Endothelial cell of umbilical vein (primary cell): ENCODE data around the gene CTNNA2. TPM values are rescaled to one million over a fixed set of nuclear protein-coding genes. Genes with fewer than 3 reads are reported as not detected.

Experiments used
- BruUV-seq: library from RNA; stranded (reverse); fragments of 400-500 nt; replicated peaks from 2 replicates; lab custom pipeline; 2021; lab: Mats Ljungman, UMichigan
- CTCF ChIA-PET: fragments of 300-600, 350-600 bp; sonication (Branson Sonifier 250); formaldehyde crosslinking; loops from one replicate; lab custom pipeline; 2021; ENCODE audit warnings: antibody characterized with exemption, inconsistent platforms; lab: Charles Lee
- POLR2A ChIA-PET: fragments of 300-600, 350-600 bp; sonication (Branson Sonifier 250); formaldehyde crosslinking; loops from one replicate; lab custom pipeline; 2021; ENCODE audit warnings: antibody characterized with exemption, inconsistent platforms; lab: Charles Lee
- DNase-seq: peaks from one replicate; pipeline ENCODE4 v3.0.0-alpha.2; 2011; ENCODE audit warnings: low read depth, low spot score
- FAIRE-seq: peaks from 2 replicates; lab custom pipeline; 2011; peaks lifted over from hg19 to GRCh38; lab: Jason Lieb, UNC
- H2AFZ ChIP-seq: 2 replicates; pipeline ENCODE4 v1.6.0; 2012; ENCODE audit warnings: low read depth, low read length, control low read depth, inconsistent platforms
- H3K27ac ChIP-seq: 2 replicates; pipeline ENCODE4 v1.5.1; 2011; ENCODE audit warnings: low read depth, mild to moderate bottlenecking, control low read depth, low read length, moderate library complexity; ENCODE audit not compliant: insufficient read depth
- H3K27me3 ChIP-seq, 2 experiments: 2 replicates each; pipeline versions ENCODE4 v1.6.0 to v1.6.1; 2011; ENCODE audit warnings: low read length in 2 of 2, mixed read lengths in 1 of 2; ENCODE audit not compliant: control insufficient read depth in 2 of 2, insufficient read depth in 2 of 2
- H3K36me3 ChIP-seq, 2 experiments: 2 replicates in 1 of 2; 3 replicates in 1 of 2; pipeline ENCODE4 v1.5.1; 2011; ENCODE audit warnings: low read length in 2 of 2, mild to moderate bottlenecking in 1 of 2, moderate library complexity in 1 of 2; ENCODE audit not compliant: control insufficient read depth in 2 of 2, insufficient read depth in 2 of 2; ENCODE audit errors: extremely low read depth in 1 of 2
- H3K4me1 ChIP-seq: 3 replicates; pipeline ENCODE4 v1.5.1; 2011; ENCODE audit warnings: mild to moderate bottlenecking, low read length; ENCODE audit not compliant: control insufficient read depth, insufficient read depth; ENCODE audit errors: extremely low read depth
- H3K4me2 ChIP-seq: 2 replicates; pipeline ENCODE4 v1.6.1; 2011; ENCODE audit warnings: low read length, control low read depth, mixed read lengths; ENCODE audit not compliant: insufficient read depth
- H3K4me3 ChIP-seq, 3 experiments: fragments of 200-600 bp in 1 of 3; sonication (generic), shearing (Covaris generic) in 1 of 3; replicated peaks in 1 of 3; 2 replicates each; pipeline ENCODE4 v1.5.1; 2011 to 2016; ENCODE audit warnings: control low read depth in 3 of 3, low read length in 3 of 3, mild to moderate bottlenecking in 2 of 3, inconsistent platforms in 1 of 3, low read depth in 1 of 3, moderate library complexity in 1 of 3; ENCODE audit not compliant: insufficient read depth in 1 of 3
- H3K79me2 ChIP-seq: 2 replicates; pipeline ENCODE4 v1.6.0; 2012; ENCODE audit warnings: low read length, inconsistent platforms; ENCODE audit not compliant: control insufficient read depth, insufficient read depth
- H3K9ac ChIP-seq: replicated peaks from 2 replicates; pipeline ENCODE3; 2011; ENCODE audit warnings: low read length, control low read depth; ENCODE audit not compliant: insufficient read depth; ENCODE audit errors: extremely low read depth
- H3K9me1 ChIP-seq: replicated peaks from 3 replicates; pipeline ENCODE4 v1.6.0; 2011; ENCODE audit warnings: mild to moderate bottlenecking, low read length; ENCODE audit not compliant: control insufficient read depth, insufficient read depth; ENCODE audit errors: extremely low read depth
- H3K9me3 ChIP-seq: replicated peaks from 2 replicates; pipeline ENCODE4 v1.5.1; 2012; ENCODE audit warnings: low read length, inconsistent platforms; ENCODE audit not compliant: control insufficient read depth, insufficient read depth
- H4K20me1 ChIP-seq: replicated peaks from 2 replicates; pipeline ENCODE3; 2011; ENCODE audit warnings: mild to moderate bottlenecking, low read length; ENCODE audit not compliant: control insufficient read depth, insufficient read depth; ENCODE audit errors: extremely low read depth
- EZH2 ChIP-seq: IDR thresholded peaks from 2 replicates; pipeline ENCODE4 v1.6.1; 2012; ENCODE audit warnings: borderline replicate concordance, low read depth, mild to moderate bottlenecking, moderate library complexity, low read length, inconsistent platforms; ENCODE audit not compliant: severe bottlenecking
- FOS ChIP-seq: IDR thresholded peaks from 2 replicates; pipeline ENCODE4 v1.6.1; 2011; ENCODE audit warnings: mild to moderate bottlenecking, low read length, moderate library complexity, borderline replicate concordance; ENCODE audit not compliant: insufficient read depth
- GATA2 ChIP-seq: IDR thresholded peaks from 2 replicates; pipeline ENCODE4 v1.7.0; 2011; ENCODE audit warnings: low read depth, mild to moderate bottlenecking, moderate library complexity, mixed read lengths, low read length; ENCODE audit not compliant: insufficient read length, insufficient read depth
- JUN ChIP-seq: IDR thresholded peaks from 2 replicates; pipeline ENCODE4 v1.6.1; 2011; ENCODE audit warnings: borderline replicate concordance, low read depth; ENCODE audit not compliant: insufficient read length, insufficient read depth
- MYC ChIP-seq: IDR thresholded peaks from one replicate; pipeline ENCODE4 v1.6.1; 2011; ENCODE audit warnings: mild to moderate bottlenecking, low read depth, low read length
- POLR2A ChIP-seq: IDR thresholded peaks from 2 replicates; pipeline ENCODE4 v1.6.1; 2012; ENCODE audit warnings: low read depth, mild to moderate bottlenecking, control low read depth, low read length
- POLR2AphosphoS5 ChIP-seq: IDR thresholded peaks from 2 replicates; pipeline ENCODE4 v1.6.1; 2012; ENCODE audit warnings: low read depth, mild to moderate bottlenecking, control low read depth, low read length, moderate library complexity; ENCODE audit not compliant: insufficient read depth
- dilution Hi-C: fragments of 300-500 bp; cut with MboI; formaldehyde crosslinking; loops from one replicate; pipeline ENCODE4 v1.15.0; 2019; ENCODE audit warnings: low sequenced_read_pairs; ENCODE audit not compliant: extremely low pct_ligation_motif_present
- intact Hi-C: fragments of 100-400 bp; cut with micrococcal nuclease; formaldehyde crosslinking; loops from one replicate; pipeline ENCODE4 v1.10.0; 2022
- polyA plus RNA-seq, 4 experiments: library from polyadenylated mRNA; depleted of rRNA in 3 of 4; stranded (reverse) in 3 of 4; unstranded in 1 of 4; fragments of >200 nt; gene quantifications; 2 replicates each; pipeline versions ENCODE4 v1.2.1 to v1.2.3, GENCODE V29; 2011 to 2012; ENCODE audit warnings: missing spikeins in 1 of 4
- total RNA-seq: library from RNA; stranded (reverse); gene quantifications from 2 replicates; pipeline ENCODE4 v1.2.3, GENCODE V29; 2021
- TF ChIP-seq, protein P1 (sequence below), 2 donors: IDR thresholded peaks; 1 replicate in 1 of 2; 2 replicates in 1 of 2; pipeline ENCODE4 v1.5.1; 2011; ENCODE audit warnings: low read length in 2 of 2, mild to moderate bottlenecking in 2 of 2, moderate library complexity in 2 of 2, control low read depth in 1 of 2, inconsistent platforms in 1 of 2, low read depth in 1 of 2; ENCODE audit not compliant: insufficient read depth in 1 of 2; ENCODE audit errors: extremely low read depth in 1 of 2
- TF ChIP-seq, protein P2 (sequence below): IDR thresholded peaks from 2 replicates; pipeline ENCODE4 v1.6.1; 2011; ENCODE audit not compliant: insufficient read depth, insufficient read length

CTNNA2 gene
- total and polyA plus RNA-seq, 2 donors (not counting 3 experiments of a cell fraction or from before 2014, with no cell fraction given), result not detected

DNA sequence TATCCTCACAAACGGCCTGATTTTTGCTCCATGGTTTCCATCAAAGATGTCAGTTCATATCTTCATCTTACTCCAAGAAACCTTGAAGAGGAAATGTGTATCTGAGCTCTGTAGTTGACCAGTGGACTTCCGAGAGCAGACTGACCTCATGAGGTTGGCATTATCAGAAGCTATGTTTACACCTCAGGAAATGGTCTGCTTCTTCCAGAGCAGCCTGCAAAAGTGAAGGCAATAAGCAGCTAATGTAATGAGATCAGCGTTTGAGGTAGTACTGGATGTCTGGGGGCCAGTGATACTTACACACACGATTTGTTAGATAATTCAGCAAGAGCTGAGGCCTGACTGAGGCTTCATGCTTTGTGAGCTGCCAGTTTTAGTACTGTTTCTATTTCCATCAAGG is 602.0 kb downstream of the CTNNA2 start:
- H3K4me3 ChIP-seq, result no peak overlapping the region
- no peak overlapping the region for H2AFZ ChIP-seq
- TF ChIP-seq, protein P1, sequence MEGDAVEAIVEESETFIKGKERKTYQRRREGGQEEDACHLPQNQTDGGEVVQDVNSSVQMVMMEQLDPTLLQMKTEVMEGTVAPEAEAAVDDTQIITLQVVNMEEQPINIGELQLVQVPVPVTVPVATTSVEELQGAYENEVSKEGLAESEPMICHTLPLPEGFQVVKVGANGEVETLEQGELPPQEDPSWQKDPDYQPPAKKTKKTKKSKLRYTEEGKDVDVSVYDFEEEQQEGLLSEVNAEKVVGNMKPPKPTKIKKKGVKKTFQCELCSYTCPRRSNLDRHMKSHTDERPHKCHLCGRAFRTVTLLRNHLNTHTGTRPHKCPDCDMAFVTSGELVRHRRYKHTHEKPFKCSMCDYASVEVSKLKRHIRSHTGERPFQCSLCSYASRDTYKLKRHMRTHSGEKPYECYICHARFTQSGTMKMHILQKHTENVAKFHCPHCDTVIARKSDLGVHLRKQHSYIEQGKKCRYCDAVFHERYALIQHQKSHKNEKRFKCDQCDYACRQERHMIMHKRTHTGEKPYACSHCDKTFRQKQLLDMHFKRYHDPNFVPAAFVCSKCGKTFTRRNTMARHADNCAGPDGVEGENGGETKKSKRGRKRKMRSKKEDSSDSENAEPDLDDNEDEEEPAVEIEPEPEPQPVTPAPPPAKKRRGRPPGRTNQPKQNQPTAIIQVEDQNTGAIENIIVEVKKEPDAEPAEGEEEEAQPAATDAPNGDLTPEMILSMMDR (IDR thresholded peaks at IDR 0.05; ENCODE audit: extremely low read depth in 1 of 2, insufficient read depth in 1 of 2, low read depth in 1 of 2, low read length in 2 of 2), result no peak
- TF ChIP-seq EZH2, result no peak
- TF ChIP-seq GATA2, result no peak
- TF ChIP-seq POLR2AphosphoS5, result no peak
- TF ChIP-seq MYC, result no peak
- no peak for TF ChIP-seq JUN
- TF ChIP-seq FOS, result no peak
- TF ChIP-seq, protein P2, sequence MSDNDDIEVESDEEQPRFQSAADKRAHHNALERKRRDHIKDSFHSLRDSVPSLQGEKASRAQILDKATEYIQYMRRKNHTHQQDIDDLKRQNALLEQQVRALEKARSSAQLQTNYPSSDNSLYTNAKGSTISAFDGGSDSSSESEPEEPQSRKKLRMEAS, result no peak
- TF ChIP-seq POLR2A, result no peak
- H3K9me3 ChIP-seq, result peaks cover 3% of the 10 kb centered on the region
- intact Hi-C loops, result no loop called here
- no peak overlapping the region for H3K9ac ChIP-seq
- no TSS peak for BruUV-seq
- DNase-seq (no peak), FAIRE-seq (no peak)
- H3K36me3 ChIP-seq, result no peaks in the 10 kb centered on the region
- H3K4me2 ChIP-seq, result no peak overlapping the region
- no peaks in the 10 kb centered on the region for H3K9me1 ChIP-seq
- H3K4me1 ChIP-seq, result no peaks in the 10 kb centered on the region
- no peaks in the 10 kb centered on the region for H4K20me1 ChIP-seq
- ChIA-PET CTCF (no interaction called here), POLR2A (no interaction called here)
- H3K79me2 ChIP-seq, result no peaks in the 10 kb centered on the region
- dilution Hi-C loops, result no loop called here
- no peak overlapping the region for H3K27ac ChIP-seq
- H3K27me3 ChIP-seq, result no peaks in the 10 kb centered on the region
